ENCODE results near the gene GPR50. TPM values are rescaled to one million over a fixed set of nuclear protein-coding genes. Genes with fewer than 3 reads are reported as not detected.

Gene GPR50
- total and polyA plus RNA-seq, 4 donors, result not detected

- TF ChIP-seq CTCF (IDR thresholded peaks at IDR 0.05; ENCODE audit: low read depth, low read length, missing input control) (no peak), GABPA (IDR thresholded peaks at IDR 0.05 in 1 of 2, conservative IDR thresholded peaks at IDR 0.05 in 1 of 2) (no peak), HNF4A (conservative IDR thresholded peaks at IDR 0.05) (no peak), SP1 (IDR thresholded peaks at IDR 0.05) (no peak), FOXA1 (IDR thresholded peaks at IDR 0.05) (no peak), MAX (IDR thresholded peaks at IDR 0.05) (no peak), JUND (IDR thresholded peaks at IDR 0.05) (no peak), YY1 (IDR thresholded peaks at IDR 0.05) (no peak)
These were observed 7.7 kb downstream of the GPR50 start (continued) for GRCh38 chrX:151183912-151184565.

- peaks cover 0 to 10% (median 1%) of the 10 kb centered on the region in 4 donors for H3K27me3 ChIP-seq (ENCODE audit: control insufficient read depth in 4 of 4, insufficient read depth in 4 of 4, low read length in 3 of 4)
- WGBS, result 71% methylated on average over 2 of the region's 2 CpGs
- H3K9me3 ChIP-seq (ENCODE audit: control insufficient read depth in 4 of 4, low read length in 3 of 4), result peaks cover 0 to 4% (median 0%) of the 10 kb centered on the region in 4 donors
- no peak for TF ChIP-seq YY1 (IDR thresholded peaks at IDR 0.05)
- no peak for TF ChIP-seq GABPA (IDR thresholded peaks at IDR 0.05 in 1 of 2, conservative IDR thresholded peaks at IDR 0.05 in 1 of 2)
- TF ChIP-seq ZBTB33 (IDR thresholded peaks at IDR 0.05), result no peak
- TF ChIP-seq EGR1 (IDR thresholded peaks at IDR 0.05; ENCODE audit: low read depth in 2 of 2), result no peak
- no peak for TF ChIP-seq NR2F2 (IDR thresholded peaks at IDR 0.05)
- TF ChIP-seq REST (IDR thresholded peaks at IDR 0.05), result no peak
- TF ChIP-seq MAX (IDR thresholded peaks at IDR 0.05), result no peak
- TF ChIP-seq SP1 (IDR thresholded peaks at IDR 0.05), result no peak
- no peak for TF ChIP-seq HNF4A (conservative IDR thresholded peaks at IDR 0.05)
- no peak for TF ChIP-seq TAF1 (conservative IDR thresholded peaks at IDR 0.05)
- no peak for TF ChIP-seq ATF3 (IDR thresholded peaks at IDR 0.05)
- no peak for TF ChIP-seq HNF4G (IDR thresholded peaks at IDR 0.05)
- TF ChIP-seq RAD21 (IDR thresholded peaks at IDR 0.05), result no peak
- H3K4me3 ChIP-seq (ENCODE audit: low read depth in 1 of 3, low read length in 3 of 3), result no peak overlapping the region
- no peaks in the 10 kb centered on the region for H3K4me1 ChIP-seq (ENCODE audit: control insufficient read depth in 4 of 4, insufficient read depth in 4 of 4, low read length in 3 of 4)
- H3K27ac ChIP-seq (ENCODE audit: low read depth in 1 of 2, low read length in 2 of 2), result no peak overlapping the region
- no peak overlapping the region for H3K9ac ChIP-seq (ENCODE audit: low read depth in 1 of 2, low read length in 2 of 2)
- no peaks in the 10 kb centered on the region for H3K36me3 ChIP-seq (ENCODE audit: control insufficient read depth in 4 of 4, insufficient read depth in 3 of 4, low read depth in 1 of 4, low read length in 3 of 4)
- no peak for DNase-seq (ENCODE audit: low spot score)
These were observed 8.3 kb downstream of the GPR50 start for GRCh38 chrX:151184705-151185104.
